A673 (cell line): ENCODE measurements around the gene RALGPS1. TPM values are rescaled to one million over a fixed set of nuclear protein-coding genes. Genes with fewer than 3 reads are reported as not detected.

Experiments
- BruUV-seq: library from RNA; stranded (reverse); fragments of 400-500 nt; replicated peaks from 2 replicates; lab custom pipeline; 2021; lab: Mats Ljungman, UMichigan
- CTCF ChIA-PET: fragments of 300-600 bp; sonication (Branson Sonifier 250); formaldehyde crosslinking; loops from one replicate; lab custom pipeline; 2022; ENCODE audit warnings: antibody characterized with exemption; lab: Charles Lee
- POLR2A ChIA-PET: fragments of 300-600 bp; sonication (Branson Sonifier 250); formaldehyde crosslinking; loops from one replicate; lab custom pipeline; 2022; ENCODE audit warnings: antibody characterized with exemption; ENCODE audit not compliant: low non-redundant PET; lab: Charles Lee
- DNase-seq: peaks from one replicate; pipeline ENCODE4 v3.0.0-alpha.2; 2015; ENCODE audit warnings: low spot score
- H3K27ac ChIP-seq: fragments of 200-600 bp; sonication (generic); 2 replicates; pipeline ENCODE4 v1.5.1; 2016; ENCODE audit warnings: mixed run types, low read depth, mild to moderate bottlenecking, mixed read lengths, antibody characterized with exemption, low read length; ENCODE audit not compliant: poor library complexity, severe bottlenecking
- H3K27me3 ChIP-seq: fragments of 200-600 bp; sonication (generic); replicated peaks from 2 replicates; pipeline ENCODE4 v1.6.1; 2017; ENCODE audit warnings: mixed run types, low read depth, mild to moderate bottlenecking, mixed read lengths, antibody characterized with exemption, low read length; ENCODE audit not compliant: insufficient read depth, poor library complexity
- H3K36me3 ChIP-seq: fragments of 200-600 bp; sonication (generic); 2 replicates; pipeline ENCODE4 v1.6.1; 2016; ENCODE audit warnings: mixed run types, mild to moderate bottlenecking, mixed read lengths, antibody characterized with exemption, low read length; ENCODE audit not compliant: insufficient read depth, poor library complexity, severe bottlenecking
- H3K4me1 ChIP-seq: fragments of 200-600 bp; sonication (generic); 2 replicates; pipeline ENCODE4 v1.6.1; 2017; ENCODE audit warnings: mixed run types, mild to moderate bottlenecking, mixed read lengths, antibody characterized with exemption, low read length; ENCODE audit not compliant: insufficient read depth, poor library complexity, severe bottlenecking
- H3K4me3 ChIP-seq: fragments of 200-600 bp; sonication (generic); 2 replicates; pipeline ENCODE4 v1.5.1; 2016; ENCODE audit warnings: low read depth, mixed run types, mild to moderate bottlenecking, mixed read lengths, low read length; ENCODE audit not compliant: poor library complexity, severe bottlenecking
- H3K9me3 ChIP-seq: fragments of 200-600 bp; sonication (generic); 2 replicates; pipeline ENCODE4 v1.6.1; 2016; ENCODE audit warnings: mixed run types, low read depth, mild to moderate bottlenecking, mixed read lengths, antibody characterized with exemption, low read length; ENCODE audit not compliant: poor library complexity, severe bottlenecking
- CTCF ChIP-seq: fragments of 300-800, 200-600 bp; sonication (generic); conservative IDR thresholded peaks from 2 replicates; pipeline ENCODE4 v1.5.1; 2017; ENCODE audit warnings: low read depth, mild to moderate bottlenecking, antibody characterized with exemption, low read length, moderate library complexity, mixed read lengths
- EZH2 ChIP-seq: fragments of 200-600 bp; sonication (generic); IDR thresholded peaks from 2 replicates; pipeline ENCODE4 v1.6.1; 2017; ENCODE audit warnings: borderline replicate concordance, low read depth, mild to moderate bottlenecking, mixed read lengths, antibody characterized with exemption, low read length; ENCODE audit not compliant: poor library complexity, severe bottlenecking
- intact Hi-C: fragments of 100-400 bp; cut with micrococcal nuclease; formaldehyde crosslinking; loops from one replicate; pipeline ENCODE4 v1.10.0; 2022; ENCODE audit not compliant: unreplicated experiment
- total RNA-seq: library from RNA; stranded (reverse); gene quantifications from 2 replicates; pipeline ENCODE4 v1.2.3, GENCODE V29; 2021

The RALGPS1 gene
- total RNA-seq, 1 experiment from 2014 or later, result 3.9 TPM

DNA sequence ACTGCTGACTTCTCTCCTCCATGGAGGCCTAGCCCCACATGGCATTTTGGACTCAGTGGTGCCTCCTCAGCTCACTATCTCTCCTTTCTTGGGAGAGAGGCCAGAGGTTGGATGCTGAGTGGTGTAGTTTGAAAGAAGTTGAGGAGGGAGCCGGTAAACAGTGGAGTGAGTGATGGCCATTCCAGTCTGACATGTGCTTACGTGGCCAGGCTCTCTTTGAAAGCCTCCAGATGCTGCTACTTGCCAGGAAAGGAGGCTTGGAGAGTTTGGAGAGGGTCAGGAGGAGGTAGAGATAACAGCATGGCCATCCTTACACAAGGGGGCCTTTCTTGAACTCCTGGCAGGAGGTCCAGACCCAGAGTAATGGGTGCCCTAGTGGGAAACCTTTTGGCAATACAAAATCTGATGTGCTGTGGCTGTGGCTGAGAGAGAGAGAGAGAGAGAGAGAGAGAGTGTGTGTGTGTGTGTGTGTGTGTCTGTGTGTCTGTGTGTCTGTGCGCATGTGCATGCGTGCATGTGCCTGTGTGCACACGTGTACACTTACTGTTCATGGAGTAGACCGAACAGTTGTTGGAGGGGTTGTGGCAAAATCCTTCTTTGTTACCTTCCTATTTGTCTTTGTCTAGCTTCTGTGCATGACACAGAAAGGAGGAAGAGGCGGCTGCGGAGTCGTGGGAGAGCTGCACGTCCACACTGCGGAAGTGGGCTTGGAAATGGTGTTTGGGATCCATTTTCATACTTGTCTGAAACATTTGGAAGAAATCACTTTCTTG is 37.8 kb downstream of the RALGPS1 start:
- DNase-seq, result no peak
- CTCF ChIA-PET, result no interaction called here
- intact Hi-C loops, result no loop called here
- no peak for TF ChIP-seq CTCF
- TF ChIP-seq EZH2, result no peak
- Histone ChIP-seq H3K27ac (no peak overlapping the region), H3K4me3 (no peak overlapping the region), H3K4me1 (peaks cover 7% of the 10 kb centered on the region), H3K36me3 (no peaks in the 10 kb centered on the region), H3K27me3 (no peaks in the 10 kb centered on the region), H3K9me3 (no peaks in the 10 kb centered on the region)
- BruUV-seq, result no TSS peak
- POLR2A ChIA-PET, result no interaction called here

DNA sequence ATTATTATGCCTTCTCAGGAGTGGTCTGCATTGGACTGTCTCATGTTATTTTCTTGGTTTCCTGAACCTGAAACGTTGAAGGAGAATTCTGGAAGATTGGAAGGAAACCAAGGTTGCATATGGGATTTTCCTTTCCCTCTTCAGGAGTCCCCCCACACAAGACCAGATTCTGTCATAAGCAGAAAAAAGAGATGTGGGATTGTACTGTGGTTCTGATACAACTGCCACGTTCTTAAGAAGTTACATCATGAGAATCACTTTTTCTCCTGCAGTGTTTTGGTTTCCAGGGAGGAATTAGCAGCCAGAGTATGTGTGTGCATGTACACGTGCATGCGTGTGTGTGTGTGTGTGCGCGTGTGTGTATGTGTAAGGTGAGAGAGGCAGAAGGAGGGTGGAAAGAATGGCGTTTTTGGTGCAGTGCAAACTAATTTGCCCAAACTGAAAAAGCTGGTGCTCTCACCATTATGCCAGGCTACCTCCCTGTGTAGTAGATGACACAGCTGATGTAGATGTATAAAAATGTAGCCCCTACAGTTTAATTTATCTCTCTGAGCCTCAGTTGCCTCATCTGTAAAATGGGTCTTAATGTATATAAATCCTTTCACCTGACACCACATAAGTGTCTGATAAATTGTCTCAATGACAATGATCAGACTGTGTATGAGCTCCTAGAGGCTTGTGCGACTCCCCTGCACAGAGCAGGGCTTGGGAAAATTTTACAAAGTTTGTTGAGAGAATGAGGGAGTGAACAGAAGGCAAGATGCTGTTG is 38.6 kb downstream of the RALGPS1 start:
- TF ChIP-seq EZH2 (no peak), CTCF (no peak)
- Histone ChIP-seq H3K27me3 (no peaks in the 10 kb centered on the region), H3K4me1 (peaks cover 12% of the 10 kb centered on the region), H3K36me3 (no peaks in the 10 kb centered on the region), H3K4me3 (no peak overlapping the region), H3K27ac (no peak overlapping the region), H3K9me3 (no peaks in the 10 kb centered on the region)
- no TSS peak for BruUV-seq
- DNase-seq, result no peak
- POLR2A ChIA-PET, result no interaction called here
- intact Hi-C loops, result no loop called here
- CTCF ChIA-PET, result no interaction called here

- Histone ChIP-seq H3K9me3 (no peaks in the 10 kb centered on the region), H3K27me3 (no peaks in the 10 kb centered on the region), H3K36me3 (no peaks in the 10 kb centered on the region), H3K4me3 (no peak overlapping the region), H3K27ac (no peak overlapping the region), H3K4me1 (peaks cover 12% of the 10 kb centered on the region)
- intact Hi-C loops, result no loop called here
- DNase-seq, result no peak
- TF ChIP-seq EZH2 (no peak), CTCF (no peak)
- ChIA-PET POLR2A (no interaction called here), CTCF (no interaction called here)
- BruUV-seq, result no TSS peak
Observed at GRCh38 chr9:126955811-126956210, 41.2 kb downstream of the RALGPS1 start.
